GM12878 (cell line): ENCODE results near the gene PREX1.

Experiments used
- BCL3 ChIP-seq: IDR thresholded peaks from 2 replicates; pipeline ENCODE4 v1.6.1; 2011; ENCODE audit warnings: borderline replicate concordance, low read depth, mild to moderate bottlenecking, moderate library complexity, low read length; ENCODE audit not compliant: insufficient read depth, poor library complexity, severe bottlenecking
- CTCF ChIP-seq, 3 experiments: IDR thresholded peaks in 2 of 3; conservative IDR thresholded peaks in 1 of 3; 2 replicates each; pipeline ENCODE4 v1.5.1; 2011; ENCODE audit warnings: low read depth in 3 of 3, low read length in 3 of 3, mild to moderate bottlenecking in 3 of 3, control low read depth in 2 of 3, moderate library complexity in 2 of 3, inconsistent platforms in 1 of 3, mixed read lengths in 1 of 3; ENCODE audit not compliant: control insufficient read depth in 2 of 3, insufficient read depth in 1 of 3; ENCODE audit errors: extremely low read depth in 1 of 3
- ELK1 ChIP-seq: IDR thresholded peaks from 2 replicates; pipeline ENCODE4 v1.6.1; 2012; ENCODE audit warnings: low read depth, low read length, improper control_type of control experiment
- EZH2 ChIP-seq: IDR thresholded peaks from 2 replicates; pipeline ENCODE4 v1.6.1; 2012; ENCODE audit warnings: low read depth, mild to moderate bottlenecking, control low read depth, inconsistent platforms, low read length, borderline replicate concordance; ENCODE audit not compliant: control insufficient read depth
- MYC ChIP-seq: IDR thresholded peaks from 2 replicates; pipeline ENCODE4 v1.6.1; 2011; ENCODE audit warnings: mild to moderate bottlenecking, low read length, moderate library complexity, inconsistent platforms; ENCODE audit not compliant: insufficient read depth, insufficient replicate concordance, insufficient read length, severe bottlenecking
- POLR2A ChIP-seq: IDR thresholded peaks from 2 replicates; pipeline ENCODE4 v1.6.1; 2011; ENCODE audit warnings: low read depth, mild to moderate bottlenecking, low read length

- no peak for TF ChIP-seq ELK1
- TF ChIP-seq CTCF (IDR thresholded peaks at IDR 0.05 in 2 of 3, conservative IDR thresholded peaks at IDR 0.05 in 1 of 3; ENCODE audit: control insufficient read depth in 2 of 3, extremely low read depth in 1 of 3, insufficient read depth in 1 of 3, low read depth in 3 of 3, low read length in 3 of 3): no peak
- TF ChIP-seq MYC: no peak
- TF ChIP-seq BCL3: no peak
- no peak for TF ChIP-seq POLR2A
- TF ChIP-seq EZH2: no peak
Observed at GRCh38 chr20:48828734-48829460, 1.1 kb upstream of the PREX1 start.
